PC-9 (cell line): Measurements from ENCODE around the gene CLEC16A. TPM values are rescaled to one million over a fixed set of nuclear protein-coding genes. Genes with fewer than 3 reads are reported as not detected.

ENCODE experiments used
- BruUV-seq: library from RNA; stranded (reverse); fragments of 400-500 nt; replicated peaks from 2 replicates; lab custom pipeline; 2021; lab: Mats Ljungman, UMichigan
- CTCF ChIA-PET: fragments of 300-600 bp; sonication (Branson Sonifier 250); formaldehyde crosslinking; loops from one replicate; lab custom pipeline; 2022; ENCODE audit warnings: antibody characterized with exemption; lab: Charles Lee
- POLR2A ChIA-PET: fragments of 300-600 bp; sonication (Branson Sonifier 250); formaldehyde crosslinking; loops from one replicate; lab custom pipeline; 2022; ENCODE audit warnings: antibody characterized with exemption; ENCODE audit not compliant: unreplicated experiment; lab: Charles Lee
- DNase-seq, 2 experiments: peaks; one replicate each; pipeline versions ENCODE4 v3.0.0 to v3.0.0-alpha.2; 2015 to 2022; ENCODE audit warnings: mixed read lengths in 1 of 2
- H2AFZ ChIP-seq: fragments of 200-600 bp; sonication (generic); 2 replicates; pipeline ENCODE4 v1.8.1; 2017; ENCODE audit warnings: antibody characterized with exemption
- H3F3A ChIP-seq: fragments of 200-600 bp; sonication (generic); 2 replicates; pipeline ENCODE4 v1.8.1; 2017; ENCODE audit warnings: antibody characterized with exemption, mild to moderate bottlenecking, low read depth; ENCODE audit not compliant: insufficient read depth
- H3K27ac ChIP-seq: fragments of 200-600 bp; sonication (generic); 2 replicates; pipeline ENCODE4 v1.6.1; 2016; ENCODE audit warnings: mixed run types
- H3K27me3 ChIP-seq: fragments of 200-600 bp; sonication (generic); 2 replicates; pipeline ENCODE4 v1.6.1; 2016; ENCODE audit warnings: low read depth, mixed run types; ENCODE audit not compliant: insufficient read depth
- H3K36me3 ChIP-seq: fragments of 200-600 bp; sonication (generic); 2 replicates; pipeline ENCODE4 v1.6.1; 2016; ENCODE audit warnings: low read depth, mixed run types
- H3K4me1 ChIP-seq: fragments of 200-600 bp; sonication (generic); replicated peaks from 2 replicates; pipeline ENCODE4 v1.6.1; 2016; ENCODE audit warnings: mixed run types; ENCODE audit not compliant: insufficient read depth
- H3K4me2 ChIP-seq: fragments of 200-600 bp; sonication (generic); 2 replicates; pipeline ENCODE4 v1.6.1; 2017; ENCODE audit warnings: mixed run types
- H3K4me3 ChIP-seq: fragments of 200-600 bp; sonication (generic); 2 replicates; pipeline ENCODE4 v1.6.1; 2016; ENCODE audit warnings: mixed run types
- H3K79me2 ChIP-seq: fragments of 200-600 bp; sonication (generic); 2 replicates; pipeline ENCODE4 v1.6.1; 2017; ENCODE audit warnings: low read depth, mixed run types
- H3K9me2 ChIP-seq: fragments of 200-600 bp; sonication (generic); 2 replicates; pipeline ENCODE4 v1.8.1; 2017; ENCODE audit warnings: mild to moderate bottlenecking; ENCODE audit not compliant: insufficient read depth
- H3K9me3 ChIP-seq: fragments of 200-600 bp; sonication (generic); 2 replicates; pipeline ENCODE4 v1.8.1; 2016; ENCODE audit warnings: low read depth; ENCODE audit not compliant: insufficient read depth
- H4K20me1 ChIP-seq: fragments of 200-600 bp; sonication (generic); 2 replicates; pipeline ENCODE4 v1.8.1; 2017; ENCODE audit not compliant: insufficient read depth
- CTCF ChIP-seq: fragments of 200-600 bp; sonication (generic); conservative IDR thresholded peaks from 2 replicates; pipeline ENCODE4 v1.6.1; 2017; ENCODE audit warnings: mixed run types, antibody characterized with exemption, mild to moderate bottlenecking, moderate library complexity
- EZH2 ChIP-seq: fragments of 200-600 bp; sonication (generic); IDR thresholded peaks from 2 replicates; pipeline ENCODE4 v1.8.0; 2017; ENCODE audit warnings: antibody characterized with exemption, low read depth
- intact Hi-C: fragments of 100-400 bp; cut with micrococcal nuclease; formaldehyde crosslinking; loops from one replicate; pipeline ENCODE4 v1.10.0; 2022; ENCODE audit not compliant: unreplicated experiment
- total RNA-seq: library from RNA; stranded (reverse); gene quantifications from 2 replicates; pipeline ENCODE4 v1.2.3, GENCODE V29; 2021

Gene CLEC16A
- total RNA-seq, 1 experiment from 2014 or later: 34.9 TPM

- no peak overlapping the region for H3K4me3 ChIP-seq
- peak in 1 of 2 experiments; percentile 16 for DNase-seq
Observed at GRCh38 chr16:10981697-10982216, 37.4 kb downstream of the CLEC16A start.

GRCh38 chr16:10982465-10983150 is 38.2 kb downstream of the CLEC16A start:
- intact Hi-C loops: no loop called here

More at GRCh38 chr16:10981697-10982216, 37.4 kb downstream of the CLEC16A start:
- Histone ChIP-seq H3K4me1 (peaks cover 22% of the 10 kb centered on the region), H3K27ac (no peak overlapping the region), H3K27me3 (no peaks in the 10 kb centered on the region), H3K36me3 (no peaks in the 10 kb centered on the region), H2AFZ (no peak overlapping the region), H3F3A (peaks cover 11% of the 10 kb centered on the region; the same call in 1 of the 2 replicates), H3K9me3 (no peaks in the 10 kb centered on the region), H3K79me2 (no peaks in the 10 kb centered on the region), H3K9me2 (no peaks in the 10 kb centered on the region), H4K20me1 (no peaks in the 10 kb centered on the region), H3K4me2 (no peak overlapping the region)
- ChIA-PET CTCF (no interaction called here), POLR2A (no interaction called here)
- BruUV-seq: no TSS peak
- intact Hi-C loops: no loop called here
- no peak for TF ChIP-seq EZH2
- peak; percentile 50 for TF ChIP-seq CTCF

GRCh38 chr16:10983159-10983558 is 38.8 kb downstream of the CLEC16A start:
- intact Hi-C loops: no loop called here
- Histone ChIP-seq H3K4me2 (peak overlapping the region; percentile 35), H3K4me1 (peaks cover 23% of the 10 kb centered on the region), H3K9me3 (no peaks in the 10 kb centered on the region), H3K36me3 (no peaks in the 10 kb centered on the region), H3K27me3 (no peaks in the 10 kb centered on the region), H3K9me2 (no peaks in the 10 kb centered on the region), H4K20me1 (no peaks in the 10 kb centered on the region), H3K27ac (0 out of 2 replicates have a peak overlapping the region, but pooled peaks have one; percentile 20), H3F3A (peaks cover 19% of the 10 kb centered on the region; the same call in 1 of the 2 replicates), H3K4me3 (no peak overlapping the region), H3K79me2 (no peaks in the 10 kb centered on the region), H2AFZ (no peak overlapping the region)
- TF ChIP-seq EZH2 (no peak), CTCF (peak; percentile 42; the same call in 1 of the 2 replicates)
- no TSS peak for BruUV-seq
- peak in 1 of 2 experiments; percentile 53 for DNase-seq
- ChIA-PET CTCF (interaction anchor here (0.5 to 2.5 kb wide), 9 partner anchors 9 to 731 kb away, joined by 3 to 25 read pairs (median 4); partner anchors contain the start of gene SOCS1), POLR2A (interaction anchor here (0.6 kb wide), 1 partner anchor 272 kb away, joined by 3 read pairs; no protein-coding TSS in a partner anchor)

More at GRCh38 chr16:10982465-10983150, 38.2 kb downstream of the CLEC16A start:
- ChIA-PET CTCF (interaction anchor here (0.6 to 2.5 kb wide), 6 partner anchors 9 to 277 kb away, joined by 3 to 25 read pairs (median 4); partner anchors contain the start of gene SOCS1), POLR2A (no interaction called here)
- Histone ChIP-seq H3K9me3 (no peaks in the 10 kb centered on the region), H3K36me3 (no peaks in the 10 kb centered on the region), H2AFZ (no peak overlapping the region), H3K4me2 (no peak overlapping the region), H3F3A (peaks cover 14% of the 10 kb centered on the region; the same call in 1 of the 2 replicates), H3K79me2 (no peaks in the 10 kb centered on the region), H3K27ac (no peak overlapping the region), H3K4me1 (peaks cover 22% of the 10 kb centered on the region), H3K27me3 (no peaks in the 10 kb centered on the region), H4K20me1 (no peaks in the 10 kb centered on the region), H3K4me3 (no peak overlapping the region), H3K9me2 (no peaks in the 10 kb centered on the region)
- TF ChIP-seq CTCF: no peak
- TF ChIP-seq EZH2: no peak
- no peak for DNase-seq
- BruUV-seq: no TSS peak
